A673 (cell line): ENCODE measurements around the gene MAST4. TPM values are rescaled to one million over a fixed set of nuclear protein-coding genes. Genes with fewer than 3 reads are reported as not detected.
A peak's percentile ranks its signal among the peaks of the same experiment; 100 is the strongest.

Source experiments
- BruUV-seq: library from RNA; stranded (reverse); fragments of 400-500 nt; replicated peaks from 2 replicates; lab custom pipeline; 2021; lab: Mats Ljungman, UMichigan
- CTCF ChIA-PET: fragments of 300-600 bp; sonication (Branson Sonifier 250); formaldehyde crosslinking; loops from one replicate; lab custom pipeline; 2022; ENCODE audit warnings: antibody characterized with exemption; lab: Charles Lee
- POLR2A ChIA-PET: fragments of 300-600 bp; sonication (Branson Sonifier 250); formaldehyde crosslinking; loops from one replicate; lab custom pipeline; 2022; ENCODE audit warnings: antibody characterized with exemption; ENCODE audit not compliant: low non-redundant PET; lab: Charles Lee
- DNase-seq: peaks from one replicate; pipeline ENCODE4 v3.0.0-alpha.2; 2015; ENCODE audit warnings: low spot score
- H3K27ac ChIP-seq: fragments of 200-600 bp; sonication (generic); 2 replicates; pipeline ENCODE4 v1.5.1; 2016; ENCODE audit warnings: mixed run types, low read depth, mild to moderate bottlenecking, mixed read lengths, antibody characterized with exemption, low read length; ENCODE audit not compliant: poor library complexity, severe bottlenecking
- H3K27me3 ChIP-seq: fragments of 200-600 bp; sonication (generic); replicated peaks from 2 replicates; pipeline ENCODE4 v1.6.1; 2017; ENCODE audit warnings: mixed run types, low read depth, mild to moderate bottlenecking, mixed read lengths, antibody characterized with exemption, low read length; ENCODE audit not compliant: insufficient read depth, poor library complexity
- H3K36me3 ChIP-seq: fragments of 200-600 bp; sonication (generic); 2 replicates; pipeline ENCODE4 v1.6.1; 2016; ENCODE audit warnings: mixed run types, mild to moderate bottlenecking, mixed read lengths, antibody characterized with exemption, low read length; ENCODE audit not compliant: insufficient read depth, poor library complexity, severe bottlenecking
- H3K4me1 ChIP-seq: fragments of 200-600 bp; sonication (generic); 2 replicates; pipeline ENCODE4 v1.6.1; 2017; ENCODE audit warnings: mixed run types, mild to moderate bottlenecking, mixed read lengths, antibody characterized with exemption, low read length; ENCODE audit not compliant: insufficient read depth, poor library complexity, severe bottlenecking
- H3K4me3 ChIP-seq: fragments of 200-600 bp; sonication (generic); 2 replicates; pipeline ENCODE4 v1.5.1; 2016; ENCODE audit warnings: low read depth, mixed run types, mild to moderate bottlenecking, mixed read lengths, low read length; ENCODE audit not compliant: poor library complexity, severe bottlenecking
- H3K9me3 ChIP-seq: fragments of 200-600 bp; sonication (generic); 2 replicates; pipeline ENCODE4 v1.6.1; 2016; ENCODE audit warnings: mixed run types, low read depth, mild to moderate bottlenecking, mixed read lengths, antibody characterized with exemption, low read length; ENCODE audit not compliant: poor library complexity, severe bottlenecking
- EZH2 ChIP-seq: fragments of 200-600 bp; sonication (generic); IDR thresholded peaks from 2 replicates; pipeline ENCODE4 v1.6.1; 2017; ENCODE audit warnings: borderline replicate concordance, low read depth, mild to moderate bottlenecking, mixed read lengths, antibody characterized with exemption, low read length; ENCODE audit not compliant: poor library complexity, severe bottlenecking
- intact Hi-C: fragments of 100-400 bp; cut with micrococcal nuclease; formaldehyde crosslinking; loops from one replicate; pipeline ENCODE4 v1.10.0; 2022; ENCODE audit not compliant: unreplicated experiment
- total RNA-seq: library from RNA; stranded (reverse); gene quantifications from 2 replicates; pipeline ENCODE4 v1.2.3, GENCODE V29; 2021
- TF ChIP-seq, protein P1 (sequence below): fragments of 300-800, 200-600 bp; sonication (generic); conservative IDR thresholded peaks from 2 replicates; pipeline ENCODE4 v1.5.1; 2017; ENCODE audit warnings: low read depth, mild to moderate bottlenecking, antibody characterized with exemption, low read length, moderate library complexity, mixed read lengths

The MAST4 gene
- total RNA-seq, 1 experiment from 2014 or later, result 4.5 TPM

DNA sequence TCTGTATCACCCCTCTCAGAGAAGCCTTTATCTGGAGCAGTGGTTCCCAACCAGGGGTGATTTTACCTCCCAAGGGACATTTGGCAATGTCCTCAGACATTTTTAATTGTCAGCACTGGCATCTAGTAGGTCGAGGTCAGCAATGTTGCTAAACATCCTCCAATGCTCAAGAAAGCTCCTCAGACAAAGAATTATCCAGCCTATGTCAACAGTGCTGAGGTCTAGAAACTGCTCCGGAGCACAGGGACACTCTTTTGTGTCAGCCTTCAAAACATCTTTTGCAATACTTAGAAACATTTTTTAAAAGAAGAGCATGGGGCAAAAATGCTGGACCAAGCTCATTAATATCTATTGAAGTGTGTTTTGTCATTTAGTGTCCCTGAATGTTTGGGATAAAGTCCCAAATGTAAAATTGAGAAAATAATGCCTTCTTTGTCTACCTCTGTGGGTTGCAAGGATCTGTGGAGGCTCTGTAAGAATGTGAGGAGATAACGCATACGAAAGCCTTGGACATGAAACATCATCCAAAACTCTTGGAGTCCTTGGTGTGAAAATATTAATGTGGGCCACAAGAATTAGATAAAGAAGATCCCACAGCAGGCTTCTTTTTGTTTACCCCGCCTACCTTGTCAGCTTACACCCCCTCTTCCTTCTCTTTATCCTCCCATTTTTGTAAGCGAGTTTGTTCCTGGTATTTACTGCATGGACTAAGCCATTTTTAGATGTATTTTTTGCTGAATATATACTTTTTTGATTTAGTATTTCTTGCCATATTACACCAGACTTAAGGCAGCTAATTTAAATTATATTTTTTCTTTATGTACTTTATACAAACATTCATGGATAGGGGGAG, 406.9 kb downstream of the MAST4 start:
- Histone ChIP-seq H3K4me1 (peaks cover 3% of the 10 kb centered on the region), H3K27ac (no peak overlapping the region), H3K36me3 (no peaks in the 10 kb centered on the region), H3K4me3 (peak overlapping the region; percentile 50), H3K9me3 (no peaks in the 10 kb centered on the region), H3K27me3 (peaks cover 7% of the 10 kb centered on the region)
- ChIA-PET POLR2A (no interaction called here), CTCF (no interaction called here)
- TF ChIP-seq, protein P1, sequence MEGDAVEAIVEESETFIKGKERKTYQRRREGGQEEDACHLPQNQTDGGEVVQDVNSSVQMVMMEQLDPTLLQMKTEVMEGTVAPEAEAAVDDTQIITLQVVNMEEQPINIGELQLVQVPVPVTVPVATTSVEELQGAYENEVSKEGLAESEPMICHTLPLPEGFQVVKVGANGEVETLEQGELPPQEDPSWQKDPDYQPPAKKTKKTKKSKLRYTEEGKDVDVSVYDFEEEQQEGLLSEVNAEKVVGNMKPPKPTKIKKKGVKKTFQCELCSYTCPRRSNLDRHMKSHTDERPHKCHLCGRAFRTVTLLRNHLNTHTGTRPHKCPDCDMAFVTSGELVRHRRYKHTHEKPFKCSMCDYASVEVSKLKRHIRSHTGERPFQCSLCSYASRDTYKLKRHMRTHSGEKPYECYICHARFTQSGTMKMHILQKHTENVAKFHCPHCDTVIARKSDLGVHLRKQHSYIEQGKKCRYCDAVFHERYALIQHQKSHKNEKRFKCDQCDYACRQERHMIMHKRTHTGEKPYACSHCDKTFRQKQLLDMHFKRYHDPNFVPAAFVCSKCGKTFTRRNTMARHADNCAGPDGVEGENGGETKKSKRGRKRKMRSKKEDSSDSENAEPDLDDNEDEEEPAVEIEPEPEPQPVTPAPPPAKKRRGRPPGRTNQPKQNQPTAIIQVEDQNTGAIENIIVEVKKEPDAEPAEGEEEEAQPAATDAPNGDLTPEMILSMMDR, result no peak
- TF ChIP-seq EZH2, result no peak
- DNase-seq, result no peak
- intact Hi-C loops, result no loop called here
- no TSS peak for BruUV-seq

DNA sequence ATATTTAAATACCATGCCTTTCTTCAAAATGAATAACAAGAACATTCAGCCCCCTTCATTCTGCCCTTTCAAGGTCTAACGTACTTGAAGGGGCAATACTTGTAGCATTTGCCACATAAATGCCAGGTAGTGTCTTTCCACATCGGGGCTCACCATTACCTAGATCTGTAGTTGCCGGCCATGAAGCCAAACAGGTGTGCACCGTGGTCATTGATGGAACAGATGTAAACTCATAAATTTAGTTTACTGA, 407.4 kb downstream of the MAST4 start:
- H3K27me3 ChIP-seq, result peaks cover 7% of the 10 kb centered on the region
- intact Hi-C loops, result no loop called here
- no peak overlapping the region for H3K27ac ChIP-seq
- CTCF ChIA-PET, result no interaction called here
- DNase-seq, result no peak
- no peaks in the 10 kb centered on the region for H3K9me3 ChIP-seq
- POLR2A ChIA-PET, result no interaction called here
- H3K4me1 ChIP-seq, result peaks cover 3% of the 10 kb centered on the region
- TF ChIP-seq, protein P1, result no peak
- TF ChIP-seq EZH2, result no peak
- H3K36me3 ChIP-seq, result no peaks in the 10 kb centered on the region
- BruUV-seq, result no TSS peak
- H3K4me3 ChIP-seq, result peak overlapping the region; percentile 50

DNA sequence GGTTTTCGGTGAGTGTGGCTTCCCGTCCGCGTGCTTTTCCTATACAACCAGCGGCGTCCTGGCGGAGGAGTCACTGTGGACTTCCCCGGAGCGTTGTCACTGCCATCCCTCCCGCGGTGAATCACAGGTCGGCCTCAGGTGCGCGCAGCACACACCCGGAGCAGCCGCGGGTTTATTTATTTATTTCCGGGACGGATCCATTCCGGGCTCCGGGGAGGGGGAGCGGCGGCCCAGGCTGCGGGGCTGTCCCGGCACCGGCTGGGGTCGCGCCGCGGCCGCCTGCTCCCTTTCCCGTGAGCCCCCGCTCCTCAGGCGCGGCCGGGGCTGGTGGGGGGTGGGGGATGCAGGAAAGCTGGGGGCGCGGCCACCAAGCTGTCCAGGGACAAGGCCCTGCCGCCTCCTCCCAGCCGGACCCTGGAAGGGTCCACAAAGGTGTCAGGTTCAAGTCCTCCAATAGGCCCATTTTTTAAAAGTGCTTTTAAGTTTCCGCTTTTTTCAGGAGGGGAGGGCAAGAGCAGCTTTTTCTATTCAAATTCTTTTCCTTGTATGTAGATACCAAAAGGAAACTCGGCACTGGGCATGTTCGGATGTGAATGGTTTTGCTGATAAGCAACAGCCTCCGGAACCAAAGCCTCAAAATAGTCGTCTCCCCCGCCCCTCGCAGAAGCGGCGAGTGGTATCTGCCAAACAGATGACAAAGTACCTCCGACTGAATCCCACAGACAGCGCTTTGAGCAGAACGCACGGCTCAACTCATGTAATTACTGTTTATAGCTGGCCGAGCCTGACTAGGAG, 407.9 kb downstream of the MAST4 start:
- intact Hi-C loops, result no loop called here
- peak overlapping the region; percentile 50 for H3K4me3 ChIP-seq
- no peak for TF ChIP-seq EZH2
- TF ChIP-seq, protein P1, result no peak
- ChIA-PET POLR2A (no interaction called here), CTCF (interaction anchor here (0.7 kb wide), 1 partner anchor 14 kb away, joined by 4 read pairs; no protein-coding TSS in a partner anchor)
- peaks cover 7% of the 10 kb centered on the region for H3K27me3 ChIP-seq
- peak; percentile 74 for DNase-seq
- H3K4me1 ChIP-seq, result peaks cover 3% of the 10 kb centered on the region
- H3K9me3 ChIP-seq, result no peaks in the 10 kb centered on the region
- H3K36me3 ChIP-seq, result no peaks in the 10 kb centered on the region
- no peak overlapping the region for H3K27ac ChIP-seq
- no TSS peak for BruUV-seq
